GM12878 (cell line): ENCODE data around the gene CSTF1.

ENCODE experiments used
- CBX3 ChIP-seq: fragments of 200-600 bp; sonication (generic); IDR thresholded peaks from 2 replicates; pipeline ENCODE4 v1.6.1; 2016; ENCODE audit warnings: low read depth, borderline replicate concordance
- CEBPB ChIP-seq, 2 experiments: fragments of 150-350 bp in 1 of 2; IDR thresholded peaks; 2 replicates each; pipeline ENCODE4 v1.6.1; 2012 to 2014; ENCODE audit warnings: low read depth in 2 of 2, low read length in 2 of 2, borderline replicate concordance in 1 of 2, inconsistent platforms in 1 of 2
- CHD4 ChIP-seq: fragments of 200-600 bp; sonication (generic); IDR thresholded peaks from 2 replicates; pipeline ENCODE4 v1.6.1; 2016; ENCODE audit warnings: mild to moderate bottlenecking
- FOS ChIP-seq: IDR thresholded peaks from 3 replicates; pipeline ENCODE4 v1.6.1; 2011; ENCODE audit warnings: borderline replicate concordance; ENCODE audit not compliant: insufficient read length; ENCODE audit errors: extremely low read depth
- KDM1A ChIP-seq: fragments of 200-600 bp; sonication (generic); IDR thresholded peaks from 2 replicates; pipeline ENCODE4 v1.6.1; 2016; ENCODE audit warnings: borderline replicate concordance
- SUZ12 ChIP-seq: fragments of 200-600 bp; sonication (generic); IDR thresholded peaks from one replicate; pipeline ENCODE4 v1.6.1; 2018; ENCODE audit warnings: antibody characterized with exemption, mild to moderate bottlenecking; ENCODE audit not compliant: unreplicated experiment
- ZZZ3 ChIP-seq: IDR thresholded peaks from 2 replicates; pipeline ENCODE4 v1.6.1; 2011; ENCODE audit warnings: low read depth; ENCODE audit not compliant: control insufficient read depth, insufficient read length
- TF ChIP-seq, protein P1 (sequence below), 3 experiments: IDR thresholded peaks in 2 of 3; conservative IDR thresholded peaks in 1 of 3; 2 replicates each; pipeline ENCODE4 v1.5.1; 2011; ENCODE audit warnings: low read depth in 3 of 3, low read length in 3 of 3, mild to moderate bottlenecking in 3 of 3, control low read depth in 2 of 3, moderate library complexity in 2 of 3, inconsistent platforms in 1 of 3, mixed read lengths in 1 of 3; ENCODE audit not compliant: control insufficient read depth in 2 of 3, insufficient read depth in 1 of 3; ENCODE audit errors: extremely low read depth in 1 of 3

DNA sequence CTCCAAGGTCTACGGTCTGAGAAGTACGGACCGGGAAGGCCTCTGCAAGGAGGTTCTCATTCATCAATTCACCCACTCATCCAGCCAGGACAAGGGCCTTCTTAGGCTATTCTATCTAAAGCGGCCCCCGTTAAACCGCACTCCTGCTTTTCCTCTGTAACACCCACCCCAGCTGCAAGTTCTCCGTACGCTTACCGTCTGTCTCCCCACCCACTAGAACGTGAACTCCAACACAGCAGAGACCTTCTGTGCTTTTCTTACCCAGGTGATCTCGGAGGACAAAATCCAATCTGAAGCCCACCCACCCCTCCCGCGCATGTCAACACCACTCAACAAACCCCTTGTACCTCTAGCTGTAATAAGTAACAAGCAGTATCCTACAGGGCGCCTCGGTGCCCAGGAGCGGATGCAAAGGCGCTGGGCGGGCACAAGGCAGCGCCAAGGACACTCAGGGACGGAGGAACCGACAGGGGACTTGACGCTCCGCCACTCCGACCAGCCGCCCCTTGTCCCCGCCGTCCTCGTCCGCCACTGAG, 781 bp upstream of the CSTF1 start:
- TF ChIP-seq CBX3: no peak
- no peak for TF ChIP-seq KDM1A
- TF ChIP-seq, protein P1, sequence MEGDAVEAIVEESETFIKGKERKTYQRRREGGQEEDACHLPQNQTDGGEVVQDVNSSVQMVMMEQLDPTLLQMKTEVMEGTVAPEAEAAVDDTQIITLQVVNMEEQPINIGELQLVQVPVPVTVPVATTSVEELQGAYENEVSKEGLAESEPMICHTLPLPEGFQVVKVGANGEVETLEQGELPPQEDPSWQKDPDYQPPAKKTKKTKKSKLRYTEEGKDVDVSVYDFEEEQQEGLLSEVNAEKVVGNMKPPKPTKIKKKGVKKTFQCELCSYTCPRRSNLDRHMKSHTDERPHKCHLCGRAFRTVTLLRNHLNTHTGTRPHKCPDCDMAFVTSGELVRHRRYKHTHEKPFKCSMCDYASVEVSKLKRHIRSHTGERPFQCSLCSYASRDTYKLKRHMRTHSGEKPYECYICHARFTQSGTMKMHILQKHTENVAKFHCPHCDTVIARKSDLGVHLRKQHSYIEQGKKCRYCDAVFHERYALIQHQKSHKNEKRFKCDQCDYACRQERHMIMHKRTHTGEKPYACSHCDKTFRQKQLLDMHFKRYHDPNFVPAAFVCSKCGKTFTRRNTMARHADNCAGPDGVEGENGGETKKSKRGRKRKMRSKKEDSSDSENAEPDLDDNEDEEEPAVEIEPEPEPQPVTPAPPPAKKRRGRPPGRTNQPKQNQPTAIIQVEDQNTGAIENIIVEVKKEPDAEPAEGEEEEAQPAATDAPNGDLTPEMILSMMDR (IDR thresholded peaks at IDR 0.05 in 2 of 3, conservative IDR thresholded peaks at IDR 0.05 in 1 of 3; ENCODE audit: control insufficient read depth in 2 of 3, extremely low read depth in 1 of 3, insufficient read depth in 1 of 3, low read depth in 3 of 3, low read length in 3 of 3): 0 out of 6 replicates have a peak, but pooled peaks of 1 of the 3 experiments have one; percentile 4
- TF ChIP-seq ZZZ3: no peak
- no peak for TF ChIP-seq FOS
- no peak for TF ChIP-seq SUZ12
- no peak for TF ChIP-seq CHD4
- no peak for TF ChIP-seq CEBPB (IDR thresholded peaks at IDR 0.05; ENCODE audit: borderline replicate concordance in 1 of 2, low read depth in 2 of 2, low read length in 2 of 2)
